Common myeloid progenitor, CD34-positive (primary cell): ENCODE data around the gene DIAPH1.

Experiments
- CTCF ChIA-PET: fragments of 350-600 bp; sonication (Branson Sonifier 250); formaldehyde crosslinking; loops from one replicate; lab custom pipeline; 2021; ENCODE audit warnings: antibody characterized with exemption; lab: Charles Lee
- POLR2A ChIA-PET: fragments of 350-600 bp; sonication (Branson Sonifier 250); formaldehyde crosslinking; loops from one replicate; lab custom pipeline; 2021; ENCODE audit warnings: antibody characterized with exemption; lab: Charles Lee
- DNase-seq, 3 donors: peaks; one replicate each; pipeline versions ENCODE4 v3.0.0 to v3.0.0-alpha.2; 2013
- H3K27ac ChIP-seq, 2 experiments: 1 replicate in 1 of 2; 2 replicates in 1 of 2; pipeline ENCODE4 v1.7.0; 2013; ENCODE audit warnings: inconsistent platforms in 2 of 2, low read length in 2 of 2, mild to moderate bottlenecking in 2 of 2, low read depth in 1 of 2, moderate library complexity in 1 of 2; ENCODE audit not compliant: severe bottlenecking in 2 of 2, insufficient read depth in 1 of 2, poor library complexity in 1 of 2
- H3K27me3 ChIP-seq, 5 experiments: replicated peaks in 2 of 5; 1 replicate in 3 of 5; 2 replicates in 2 of 5; pipeline versions ENCODE4 v1.6.1 to v1.7.0; 2013; ENCODE audit warnings: low read length in 4 of 5, mild to moderate bottlenecking in 2 of 5, moderate library complexity in 2 of 5, inconsistent platforms in 1 of 5; ENCODE audit not compliant: insufficient read depth in 5 of 5, control insufficient read depth in 4 of 5
- H3K36me3 ChIP-seq, 4 experiments: 1 replicate in 2 of 4; 2 replicates in 2 of 4; pipeline versions ENCODE4 v1.6.1 to v1.7.0; 2013; ENCODE audit warnings: low read length in 3 of 4, control low read depth in 1 of 4, mild to moderate bottlenecking in 1 of 4; ENCODE audit not compliant: control insufficient read depth in 4 of 4, insufficient read depth in 4 of 4
- H3K4me1 ChIP-seq, 4 experiments: 1 replicate in 3 of 4; 2 replicates in 1 of 4; pipeline versions ENCODE4 v1.6.1 to v1.7.1; 2013; ENCODE audit warnings: low read length in 3 of 4, mild to moderate bottlenecking in 3 of 4, control low read depth in 1 of 4, inconsistent platforms in 1 of 4, moderate library complexity in 1 of 4; ENCODE audit not compliant: control insufficient read depth in 4 of 4, insufficient read depth in 4 of 4; ENCODE audit errors: control extremely low read depth in 1 of 4
- H3K4me3 ChIP-seq, 7 experiments: 1 replicate in 4 of 7; 2 replicates in 3 of 7; pipeline versions ENCODE4 v1.5.1 to v1.7.0; 2013; ENCODE audit warnings: mild to moderate bottlenecking in 7 of 7, low read length in 6 of 7, moderate library complexity in 6 of 7, inconsistent platforms in 2 of 7, low read depth in 2 of 7, control low read depth in 1 of 7; ENCODE audit not compliant: insufficient read depth in 4 of 7, control insufficient read depth in 1 of 7; ENCODE audit errors: extremely low read depth in 1 of 7
- H3K9me3 ChIP-seq, 5 experiments: 1 replicate in 4 of 5; 2 replicates in 1 of 5; pipeline versions ENCODE4 v1.6.1 to v1.7.1; 2013; ENCODE audit warnings: low read length in 4 of 5, mild to moderate bottlenecking in 2 of 5, inconsistent platforms in 1 of 5, low read depth in 1 of 5, moderate library complexity in 1 of 5; ENCODE audit not compliant: control insufficient read depth in 4 of 5, insufficient read depth in 2 of 5; ENCODE audit errors: control extremely low read depth in 1 of 5
- WGBS: methylation state at CpG from one replicate; pipeline ENCODE4 v1.1.5; 2013; ENCODE audit not compliant: insufficient coverage; 5-methylcytosine and 5-hydroxymethylcytosine counted together

DIAPH1 gene

DNA sequence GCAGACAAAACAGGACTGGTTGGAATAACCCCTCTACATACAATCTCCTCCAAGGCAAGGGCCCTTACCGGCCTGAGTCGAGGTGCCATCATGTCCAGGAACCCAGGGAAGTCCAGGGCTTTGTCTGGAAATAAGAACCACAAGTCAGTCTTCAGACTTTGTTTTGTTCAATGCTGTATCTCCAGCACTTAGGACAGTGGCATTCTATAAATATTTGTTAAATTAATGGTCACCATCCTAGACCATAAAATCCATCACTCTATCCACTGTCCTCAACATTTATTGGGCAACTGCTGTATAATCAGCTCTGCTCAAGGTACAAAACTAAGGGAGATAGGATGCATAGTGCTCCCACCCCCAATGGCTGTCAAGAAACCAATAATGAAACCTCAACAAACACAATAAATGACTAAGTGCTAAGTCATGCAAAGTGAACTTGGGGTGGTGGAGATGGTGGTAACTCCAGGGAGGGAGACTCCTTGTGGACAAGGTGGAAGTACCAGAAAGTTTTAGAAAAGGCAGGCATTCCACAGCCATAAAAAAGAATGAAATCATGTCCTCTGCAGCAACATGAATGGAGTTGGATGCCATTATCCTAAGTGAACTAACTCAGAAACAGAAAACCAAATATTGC lies 23.0 kb upstream of the DIAPH1 start:
- Histone ChIP-seq H3K36me3 (peaks cover 1 to 41% (median 17%) of the 10 kb centered on the region in 4 experiments), H3K27ac (no peak overlapping the region), H3K9me3 (no peaks in the 10 kb centered on the region), H3K4me1 (peaks cover 0 to 19% (median 15%) of the 10 kb centered on the region in 4 experiments), H3K27me3 (no peaks in the 10 kb centered on the region), H3K4me3 (no peak overlapping the region)
- ChIA-PET POLR2A (no interaction called here), CTCF (interaction anchor here (1.0 to 2.4 kb wide), 6 partner anchors 10 to 327 kb away, joined by 3 to 9 read pairs (median 4); partner anchors contain the start of gene RNF14)
- peak in 2 of 3 donors; percentile 46 for DNase-seq
- 100% methylated on average over 2 of the region's 2 CpGs for WGBS

GRCh38 chr5:141640698-141641097 lies 21.9 kb upstream of the DIAPH1 start:
- POLR2A ChIA-PET: no interaction called here
- peaks cover 0 to 30% (median 11%) of the 10 kb centered on the region in 4 experiments for H3K36me3 ChIP-seq
- no peaks in the 10 kb centered on the region for H3K27me3 ChIP-seq
- no peak overlapping the region for H3K27ac ChIP-seq
- no peaks in the 10 kb centered on the region for H3K9me3 ChIP-seq
- no peak overlapping the region for H3K4me3 ChIP-seq
- WGBS: 88% methylated on average over 9 of the region's 9 CpGs
- DNase-seq: no peak
- H3K4me1 ChIP-seq: peaks cover 4 to 25% (median 22%) of the 10 kb centered on the region in 4 experiments
- CTCF ChIA-PET: interaction anchor here (0.9 to 1.3 kb wide), 2 partner anchors 13 to 49 kb away, joined by 3 to 5 read pairs; no protein-coding TSS in a partner anchor

DNA sequence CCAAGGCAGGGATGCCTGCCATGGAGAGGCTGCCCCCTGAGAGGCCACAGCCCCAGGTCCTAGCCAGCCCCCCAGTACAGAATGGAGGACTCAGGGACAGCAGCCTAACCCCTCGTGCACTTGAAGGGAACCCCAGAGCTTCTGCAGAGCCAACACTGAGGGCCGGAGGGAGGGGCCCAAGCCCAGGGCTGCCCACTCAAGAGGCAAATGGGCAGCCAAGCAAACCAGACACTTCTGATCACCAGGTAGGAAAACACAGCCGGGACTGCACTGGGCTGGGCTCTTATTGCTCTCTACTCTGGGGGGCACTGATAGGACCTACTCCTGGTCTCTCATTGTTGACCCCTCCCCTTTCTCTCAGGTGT lies 21.2 kb upstream of the DIAPH1 start:
- Histone ChIP-seq H3K9me3 (no peaks in the 10 kb centered on the region), H3K4me1 (peaks cover 4 to 31% (median 27%) of the 10 kb centered on the region in 4 experiments), H3K27ac (no peak overlapping the region), H3K36me3 (peaks cover 0 to 25% (median 10%) of the 10 kb centered on the region in 4 experiments), H3K27me3 (no peaks in the 10 kb centered on the region), H3K4me3 (no peak overlapping the region)
- ChIA-PET POLR2A (no interaction called here), CTCF (interaction anchor here (1.3 kb wide), 1 partner anchor 48 kb away, joined by 5 read pairs; no protein-coding TSS in a partner anchor)
- 93% methylated on average over 3 of the region's 3 CpGs for WGBS
- no peak for DNase-seq

DNA sequence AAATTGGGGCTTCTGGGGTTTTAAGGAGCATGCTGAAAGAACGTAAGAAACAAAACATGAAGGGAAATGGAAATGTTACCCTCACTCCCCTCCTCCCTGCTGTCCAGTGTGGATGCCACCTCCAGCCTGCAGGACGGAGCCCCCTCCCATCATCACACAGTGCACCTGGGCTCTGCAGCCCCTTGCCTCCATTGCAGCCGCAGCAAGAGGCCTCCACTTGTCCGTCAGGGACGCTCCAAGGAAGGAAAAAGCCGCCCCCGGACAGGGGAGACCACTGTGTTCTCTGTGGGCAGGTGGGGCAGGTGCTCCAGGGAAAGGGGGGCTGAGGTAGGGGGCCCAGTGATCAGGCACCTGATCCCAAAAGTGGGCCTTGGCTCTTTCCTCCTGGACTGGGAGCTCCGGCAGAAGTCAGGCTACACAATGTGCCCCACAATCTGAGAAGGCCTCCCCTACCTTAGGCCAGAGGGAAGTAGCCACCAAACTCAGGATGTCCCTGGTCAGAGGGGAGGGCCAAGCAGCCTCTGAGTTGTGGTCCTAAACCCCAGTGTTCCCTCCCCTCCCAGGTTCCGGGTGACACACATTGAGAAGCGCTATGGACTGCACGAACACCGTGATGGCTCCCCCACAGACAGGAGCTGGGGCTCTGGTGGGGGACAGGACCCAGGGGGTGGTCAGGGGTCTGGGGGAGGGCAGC lies 20.7 kb upstream of the DIAPH1 start:
- no peak for DNase-seq
- H3K9me3 ChIP-seq: no peaks in the 10 kb centered on the region
- no peaks in the 10 kb centered on the region for H3K27me3 ChIP-seq
- no peak overlapping the region for H3K27ac ChIP-seq
- H3K4me3 ChIP-seq: no peak overlapping the region
- ChIA-PET CTCF (interaction anchor here (4.5 to 11.2 kb wide), 2 partner anchors 19 to 47 kb away, joined by 29 to 101 read pairs; partner anchors contain the start of gene DIAPH1), POLR2A (no interaction called here)
- 95% methylated on average over 12 of the region's 12 CpGs for WGBS
- peaks cover 0 to 20% (median 10%) of the 10 kb centered on the region in 4 experiments for H3K36me3 ChIP-seq
- peaks cover 4 to 36% (median 30%) of the 10 kb centered on the region in 4 experiments for H3K4me1 ChIP-seq

GRCh38 chr5:141638771-141639170 lies 20.0 kb upstream of the DIAPH1 start:
- CTCF ChIA-PET: interaction anchor here (1.0 to 11.2 kb wide), 4 partner anchors 8 to 46 kb away, joined by 3 to 101 read pairs (median 16); partner anchors contain the start of gene DIAPH1
- WGBS: 87% methylated on average over 2 of the region's 2 CpGs
- no peak for DNase-seq
- Histone ChIP-seq H3K27me3 (no peaks in the 10 kb centered on the region), H3K27ac (no peak overlapping the region), H3K4me1 (peaks cover 4 to 43% (median 30%) of the 10 kb centered on the region in 4 experiments), H3K36me3 (peaks cover 0 to 13% (median 6%) of the 10 kb centered on the region in 4 experiments), H3K4me3 (no peak overlapping the region), H3K9me3 (no peaks in the 10 kb centered on the region)
- POLR2A ChIA-PET: no interaction called here

GRCh38 chr5:141637767-141638419 lies 19.1 kb upstream of the DIAPH1 start:
- Histone ChIP-seq H3K4me3 (peak overlapping the region; percentile 79 to 99 (median 92)), H3K36me3 (peaks cover 0 to 14% (median 6%) of the 10 kb centered on the region in 4 experiments), H3K27ac (no peak overlapping the region), H3K9me3 (no peaks in the 10 kb centered on the region), H3K27me3 (no peaks in the 10 kb centered on the region), H3K4me1 (peaks cover 4 to 40% (median 30%) of the 10 kb centered on the region in 4 experiments)
- 1% methylated on average over 30 of the region's 40 CpGs for WGBS
- ChIA-PET CTCF (interaction anchor here (0.8 to 11.2 kb wide), 11 partner anchors 8 to 50 kb away, joined by 3 to 101 read pairs (median 5); partner anchors contain the start of genes DIAPH1 and FCHSD1), POLR2A (no interaction called here)
- peak; percentile 68 to 83 (median 82) for DNase-seq
